ENCODE measurements around the gene CTNNBL1.

The CTNNBL1 gene

DNA sequence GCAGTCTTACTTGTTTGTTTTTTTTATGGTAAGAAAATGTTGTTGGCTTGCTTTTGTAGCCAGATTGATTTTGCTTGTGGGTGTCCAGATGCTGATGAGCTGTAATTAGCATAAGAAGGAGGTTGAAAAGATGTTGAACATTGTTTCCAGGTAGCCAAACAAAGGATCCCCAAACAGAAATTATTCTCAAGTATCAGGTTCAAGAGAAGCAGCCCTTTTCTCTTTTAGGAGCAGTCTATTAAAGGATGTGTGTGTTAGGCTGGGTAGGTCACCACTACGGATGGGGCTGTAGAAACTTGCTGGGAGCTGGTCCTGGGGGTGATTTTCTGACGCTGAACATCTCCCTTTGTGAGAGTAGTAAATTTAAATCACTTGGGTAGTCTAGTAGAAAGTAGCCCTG is 122.2 kb downstream of the CTNNBL1 start:
- DNase-seq (ENCODE audit: low read depth) = no peak

DNA sequence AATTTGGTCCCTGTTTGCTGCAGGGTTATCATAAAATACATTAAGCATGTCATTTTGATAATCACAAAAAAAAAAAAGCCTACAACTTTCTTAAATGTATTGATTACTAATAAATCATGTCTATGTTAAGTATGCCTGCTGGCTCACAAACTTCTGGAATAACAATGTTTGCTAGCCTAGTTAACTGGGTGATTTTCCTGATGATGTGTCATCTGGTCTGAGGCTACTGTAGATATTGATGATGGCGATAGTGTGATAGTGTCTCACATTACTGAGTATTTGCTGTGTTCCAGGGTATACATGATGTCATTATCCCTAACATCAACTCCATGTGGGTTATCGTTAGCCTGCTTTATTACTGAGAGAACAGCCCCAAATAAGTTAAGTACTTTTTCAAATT is 122.9 kb downstream of the CTNNBL1 start:
- no peak for DNase-seq (ENCODE audit: low read depth)

DNA sequence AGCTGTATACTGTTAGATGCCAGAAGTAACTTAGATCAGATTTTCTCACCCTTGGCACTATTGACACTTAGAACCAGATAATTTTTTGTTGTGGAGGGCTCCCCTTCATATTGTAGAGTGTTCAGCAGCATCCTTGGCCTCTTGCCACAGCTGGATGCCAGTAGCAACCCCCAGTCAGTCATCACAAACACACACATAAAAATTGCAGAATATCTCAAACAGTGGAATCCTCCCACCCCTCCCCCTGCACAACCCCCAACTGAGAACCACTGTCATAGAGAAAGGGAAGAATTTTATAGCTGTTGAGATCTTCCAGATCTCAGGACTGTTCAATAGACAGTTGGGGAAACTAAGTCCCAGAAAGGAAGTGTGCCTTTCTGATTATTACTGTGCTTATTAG is 127.9 kb downstream of the CTNNBL1 start:
- no peak for DNase-seq (ENCODE audit: low read depth)

DNA sequence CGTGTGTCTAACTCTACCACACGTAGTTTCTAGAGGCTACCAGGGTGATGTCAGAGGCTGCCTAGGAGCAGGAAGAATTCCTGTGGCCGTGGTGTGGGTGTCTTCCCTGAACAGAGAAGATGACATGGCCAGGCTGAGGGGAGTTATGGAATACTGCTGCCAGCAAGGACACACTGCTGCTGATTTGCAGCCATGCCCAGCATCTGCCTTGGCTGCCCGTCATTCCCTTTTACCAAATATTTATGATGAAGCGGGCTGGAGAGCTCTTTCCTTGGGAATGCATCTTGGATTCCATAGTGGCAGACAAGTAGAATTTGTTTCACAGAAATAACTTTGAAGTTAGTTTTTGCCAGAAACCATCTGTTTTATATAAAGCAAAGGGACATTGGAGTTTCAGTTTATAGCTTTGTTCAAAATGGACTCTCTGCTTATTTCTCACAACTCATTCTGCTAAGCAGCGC is 128.3 kb downstream of the CTNNBL1 start:
- DNase-seq (ENCODE audit: low read depth) = no peak

DNA sequence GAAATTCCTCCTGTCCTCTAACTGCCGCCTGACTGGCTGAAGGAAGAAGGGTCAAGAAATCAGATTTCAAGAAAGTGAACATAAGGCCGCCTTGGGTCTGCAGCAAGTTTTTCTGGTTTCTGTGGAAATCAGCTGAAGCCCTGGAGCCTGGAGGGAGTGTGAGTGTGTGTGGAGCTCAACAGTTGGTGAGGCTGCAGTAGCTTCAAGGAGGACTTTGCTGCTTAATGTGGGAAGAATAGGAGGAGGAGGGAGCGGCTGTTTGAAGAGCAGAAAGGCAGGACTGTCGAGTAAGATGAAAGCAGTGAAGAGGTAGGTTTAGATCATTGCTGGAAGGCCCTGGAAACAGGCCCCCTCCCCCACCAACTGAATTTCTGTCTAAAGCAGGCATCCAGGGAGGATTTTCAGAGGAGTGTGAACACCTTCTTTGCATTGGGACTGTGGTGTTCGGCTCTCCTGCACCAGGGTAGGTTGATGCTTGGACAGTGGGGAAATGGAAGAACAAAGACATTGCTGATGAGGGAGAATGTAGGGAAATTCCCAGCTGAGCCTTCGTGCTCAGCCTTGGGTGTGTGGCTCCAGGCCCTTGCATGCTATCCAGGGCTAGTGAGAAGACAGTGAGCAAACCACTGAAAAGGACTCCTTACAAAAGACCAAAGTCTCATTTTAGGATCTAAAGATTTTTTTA is 129.6 kb downstream of the CTNNBL1 start:
- no peak for DNase-seq (ENCODE audit: low read depth)

DNA sequence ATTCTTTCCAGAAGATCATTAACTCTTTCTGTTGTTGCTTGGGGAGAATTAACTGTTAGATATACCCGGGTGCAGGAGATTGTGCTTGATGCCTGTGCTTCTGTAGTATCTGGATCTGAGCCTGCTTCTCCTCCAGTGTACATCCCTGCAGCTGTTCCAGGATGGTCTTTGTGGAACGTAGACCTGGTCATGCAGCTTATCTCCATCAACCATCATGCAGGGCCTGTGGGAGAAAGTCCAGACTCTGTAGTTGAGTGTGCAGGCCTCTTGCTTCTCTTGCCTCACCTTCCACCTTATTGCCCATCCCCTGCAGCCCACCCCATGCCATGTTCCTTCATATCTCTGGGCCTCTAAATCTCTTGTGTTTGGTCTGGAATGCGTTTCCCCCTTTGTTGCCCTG is 133.8 kb downstream of the CTNNBL1 start:
- no peak for DNase-seq (ENCODE audit: low read depth)

DNA sequence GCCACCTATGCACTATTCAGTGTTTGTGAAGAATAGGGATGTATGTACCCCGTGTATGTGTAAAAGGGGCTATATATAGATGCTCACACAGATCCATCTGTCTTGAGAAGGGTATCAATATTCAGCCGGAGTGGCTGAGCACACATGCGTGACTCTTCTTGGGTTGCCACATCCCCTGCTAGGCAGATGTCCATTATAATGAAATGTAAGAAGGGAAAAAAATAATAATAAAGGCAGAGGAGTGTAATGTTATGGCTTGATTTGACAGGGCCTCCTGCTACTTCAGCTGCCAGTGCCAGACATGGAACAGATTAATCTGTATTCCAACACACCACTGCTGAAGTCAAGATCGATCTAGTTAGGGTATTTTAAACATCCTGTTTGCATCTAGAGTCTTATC is 134.9 kb downstream of the CTNNBL1 start:
- no peak for DNase-seq (ENCODE audit: low read depth)

DNA sequence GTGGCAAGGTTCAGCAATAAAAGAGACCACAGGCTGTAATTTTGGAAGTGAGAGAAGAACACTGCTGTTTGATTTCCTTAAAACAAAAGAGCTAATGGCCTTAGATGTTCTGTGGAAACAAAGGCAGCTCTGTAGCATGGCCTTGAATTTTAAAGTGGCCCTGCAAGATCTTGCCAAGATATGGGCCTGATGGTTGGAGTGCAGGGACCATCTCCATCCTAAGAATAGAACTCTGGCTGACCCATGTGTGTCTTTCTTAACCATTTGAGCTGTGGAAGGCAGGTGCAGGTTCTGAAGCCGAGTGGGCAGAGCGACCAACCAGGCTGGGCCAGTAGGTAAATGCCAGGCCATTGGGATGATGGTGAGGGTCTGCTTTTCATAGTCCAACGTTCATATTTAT is 135.3 kb downstream of the CTNNBL1 start:
- DNase-seq (ENCODE audit: low read depth) = no peak

DNA sequence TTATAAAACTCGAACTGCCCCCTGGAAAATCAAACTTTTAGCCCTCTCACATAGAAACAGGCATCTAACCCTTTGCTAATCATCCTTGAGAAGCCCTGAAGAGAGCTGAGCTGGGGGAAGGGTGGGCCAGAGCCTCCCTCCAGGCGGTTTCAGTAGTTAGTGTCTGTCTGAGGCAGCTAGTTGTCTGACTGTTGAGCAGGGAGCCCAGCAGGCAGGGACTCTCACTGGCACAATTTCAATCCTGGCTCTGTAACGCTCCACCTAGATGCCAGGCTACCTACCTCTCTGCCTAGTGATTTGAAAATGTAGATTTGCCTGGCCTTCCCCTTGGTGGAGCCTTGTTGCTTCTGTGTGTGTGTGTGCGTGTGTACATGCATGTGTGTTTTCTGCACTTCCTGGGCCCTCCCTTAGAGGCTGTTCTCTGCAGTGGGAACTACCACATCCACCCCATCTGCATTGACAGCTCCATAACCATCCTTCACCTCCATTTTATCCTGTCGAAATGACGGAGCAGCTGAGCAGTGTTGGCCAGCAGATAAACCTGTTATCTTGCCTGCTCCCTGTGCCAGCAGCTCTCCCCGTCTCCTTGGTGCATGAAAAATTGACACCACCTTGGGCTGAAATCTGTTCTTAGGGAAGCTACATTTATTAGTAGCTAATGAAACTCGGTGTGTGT is 139.5 kb downstream of the CTNNBL1 start:
- DNase-seq (ENCODE audit: low read depth) = no peak

DNA sequence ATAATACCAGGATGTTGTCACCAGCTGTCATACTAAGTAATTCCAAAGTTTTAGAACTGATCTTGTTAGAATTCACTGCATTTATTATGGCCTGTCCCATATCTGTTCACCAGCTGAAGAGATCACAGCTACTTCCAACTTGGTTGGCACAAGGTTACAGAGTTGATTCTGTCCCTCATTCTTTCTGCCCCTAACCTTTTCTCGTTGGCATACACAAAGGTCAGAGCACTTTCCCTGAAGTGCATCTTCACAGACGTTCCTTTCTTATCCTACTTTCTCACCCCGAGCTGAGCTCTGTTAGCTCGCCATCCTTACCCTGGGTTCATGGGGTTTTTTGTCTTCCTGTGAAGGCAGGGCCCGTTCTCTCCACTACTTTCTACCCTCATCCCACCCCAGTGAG is 143.1 kb downstream of the CTNNBL1 start:
- DNase-seq (ENCODE audit: low read depth) = no peak

- no peak for DNase-seq (ENCODE audit: low read depth)
Observed at GRCh38 chr20:37837924-37838323, 144.1 kb downstream of the CTNNBL1 start.

DNA sequence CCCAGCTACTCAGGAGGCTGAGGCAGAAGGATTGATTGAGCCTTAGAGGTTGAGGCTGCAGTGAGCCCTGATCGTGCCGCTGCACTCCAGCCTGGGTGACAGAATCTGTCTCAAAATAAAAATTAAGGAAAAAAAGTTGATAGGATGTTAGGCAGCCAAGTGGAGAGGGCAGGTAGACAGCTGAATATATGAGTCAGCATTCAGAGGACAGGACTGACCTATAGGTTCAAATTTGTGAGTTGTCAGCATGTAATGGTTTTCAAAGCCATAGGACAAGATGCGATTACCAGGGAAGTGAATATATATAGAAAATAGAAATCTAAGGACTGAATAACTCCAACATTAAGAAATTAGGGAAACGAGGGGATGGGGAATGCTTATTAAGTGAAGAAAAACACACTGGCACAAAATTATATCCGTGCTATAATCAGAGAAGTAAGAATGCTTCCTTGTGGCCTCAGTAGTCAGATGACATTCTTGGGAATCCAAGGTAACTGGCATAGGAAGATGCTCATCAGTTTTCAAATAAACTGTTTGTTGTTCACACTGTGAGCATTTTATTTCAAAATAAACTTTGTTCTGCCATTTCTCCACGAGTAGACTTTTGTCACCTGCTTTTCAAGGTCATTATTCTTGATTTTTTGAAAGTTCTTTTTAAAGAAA is 145.1 kb downstream of the CTNNBL1 start:
- no peak for DNase-seq (ENCODE audit: low read depth)

GRCh38 chr20:37839432-37839827 is 145.6 kb downstream of the CTNNBL1 start:
- no peak for DNase-seq (ENCODE audit: low read depth)

- no peak for DNase-seq (ENCODE audit: low read depth)
Observed at GRCh38 chr20:37839955-37840354, 146.1 kb downstream of the CTNNBL1 start.

DNA sequence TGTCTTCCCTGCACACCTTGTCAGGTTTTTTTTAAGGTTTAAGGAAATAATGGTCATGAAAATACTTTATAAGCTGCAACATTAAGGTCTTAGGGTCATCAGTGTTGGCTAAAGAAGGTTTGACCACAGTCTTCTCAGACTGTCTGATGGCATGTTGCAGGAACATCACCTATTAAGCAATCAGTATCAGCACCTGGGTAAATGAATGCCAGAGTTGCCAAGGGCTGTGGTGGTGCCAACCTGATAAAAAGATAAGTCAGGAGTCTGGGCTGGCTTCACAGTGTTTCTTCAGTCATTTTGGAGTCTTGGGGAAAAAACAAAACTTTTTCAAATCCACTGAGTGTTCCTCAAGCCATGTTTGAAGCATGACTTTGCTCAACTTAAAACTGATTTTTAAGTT is 147.6 kb downstream of the CTNNBL1 start:
- no peak for DNase-seq (ENCODE audit: low read depth)

- DNase-seq (ENCODE audit: low read depth) = no peak
Observed at GRCh38 chr20:37841971-37842370, 148.1 kb downstream of the CTNNBL1 start.

DNA sequence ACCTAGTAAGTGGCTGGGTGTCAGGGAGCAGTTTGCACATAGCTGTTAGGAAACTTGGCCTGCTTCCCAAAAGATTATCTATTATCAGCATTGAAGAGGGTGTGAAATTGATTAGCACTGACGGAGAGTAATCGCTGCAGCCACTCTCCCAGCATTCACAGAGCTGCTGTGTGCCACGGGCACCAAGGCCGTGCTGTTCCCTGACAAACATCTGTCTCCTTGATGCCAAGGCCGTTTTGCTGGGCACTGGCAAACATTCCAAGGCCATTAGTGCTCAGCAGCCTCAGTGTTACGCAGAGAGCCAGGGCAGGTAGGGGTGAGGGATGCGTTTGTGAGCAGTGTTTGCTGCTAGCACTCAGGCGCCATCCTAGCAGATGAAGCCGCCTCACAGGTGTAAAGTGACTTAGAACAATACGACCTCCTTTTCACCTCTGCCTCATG is 151.4 kb downstream of the CTNNBL1 start:
- no peak for DNase-seq (ENCODE audit: low read depth)

- no peak for DNase-seq (ENCODE audit: low read depth)
Observed at GRCh38 chr20:37845878-37846277, 152.0 kb downstream of the CTNNBL1 start.

GRCh38 chr20:37846573-37846972 is 152.7 kb downstream of the CTNNBL1 start:
- no peak for DNase-seq (ENCODE audit: low read depth)

GRCh38 chr20:37848706-37849105 is 154.9 kb downstream of the CTNNBL1 start:
- no peak for DNase-seq (ENCODE audit: low read depth)

DNA sequence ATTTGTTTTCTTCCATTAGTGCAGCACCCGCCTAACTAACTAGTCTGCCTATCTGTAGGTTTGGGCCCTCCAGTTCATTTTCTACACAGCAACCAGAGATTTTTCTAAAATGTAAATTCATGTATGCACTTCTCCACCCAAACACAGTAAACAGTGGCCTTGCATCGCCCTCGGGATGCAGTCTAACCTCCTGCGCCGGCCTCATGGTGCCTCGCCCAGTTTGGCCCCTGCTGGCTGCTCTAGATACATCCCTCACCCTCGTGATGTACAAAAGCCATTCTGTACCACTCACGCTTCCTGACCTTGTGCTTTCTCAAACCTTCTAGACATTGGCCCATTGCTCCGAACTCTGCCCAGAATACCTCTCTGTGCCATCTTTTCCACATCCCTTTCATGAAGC is 155.3 kb downstream of the CTNNBL1 start:
- no peak for DNase-seq (ENCODE audit: low read depth)

DNA sequence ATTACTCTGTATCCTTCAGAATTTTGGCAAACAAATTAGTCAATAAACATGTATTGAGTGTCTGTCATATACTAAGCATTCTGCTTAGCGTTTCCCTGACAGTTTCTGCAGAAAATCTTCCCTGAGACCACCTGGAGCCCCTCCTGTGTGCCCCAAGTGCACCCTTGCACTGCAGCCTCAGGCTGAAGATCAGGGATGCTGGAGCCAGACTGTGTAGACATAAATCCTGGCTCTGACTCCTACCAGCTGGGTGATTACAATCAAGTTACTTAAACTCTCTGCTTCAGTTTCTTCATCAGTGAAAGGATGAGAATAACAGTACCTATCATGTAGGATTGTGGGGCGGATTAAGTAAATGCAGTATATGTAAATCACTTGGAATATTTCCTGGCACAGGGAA is 155.7 kb downstream of the CTNNBL1 start:
- no peak for DNase-seq (ENCODE audit: low read depth)

- DNase-seq (ENCODE audit: low read depth) = no peak
Observed at GRCh38 chr20:37850036-37850592, 156.3 kb downstream of the CTNNBL1 start.

Data from stimulated activated CD8-positive, alpha-beta memory T cell treated with anti-CD3 and anti-CD28 coated beads, Interleukin-12 subunit alpha, Interleukin-12 subunit beta, amount 100 ng/mL, for 4 hours (primary cell).